Smooth muscle cell of trachea (primary cell): Measurements from ENCODE around the gene IDNK. TPM values are rescaled to one million over a fixed set of nuclear protein-coding genes. Genes with fewer than 3 reads are reported as not detected.

Source experiments
- total RNA-seq: library from RNA; depleted of rRNA; stranded (reverse); fragments of >200 nt; gene quantifications from 2 replicates; pipeline ENCODE4 v1.2.1, GENCODE V29; 2014

Gene IDNK
- 4.8 and 12.4 TPM in 2 replicates for total RNA-seq

DNA sequence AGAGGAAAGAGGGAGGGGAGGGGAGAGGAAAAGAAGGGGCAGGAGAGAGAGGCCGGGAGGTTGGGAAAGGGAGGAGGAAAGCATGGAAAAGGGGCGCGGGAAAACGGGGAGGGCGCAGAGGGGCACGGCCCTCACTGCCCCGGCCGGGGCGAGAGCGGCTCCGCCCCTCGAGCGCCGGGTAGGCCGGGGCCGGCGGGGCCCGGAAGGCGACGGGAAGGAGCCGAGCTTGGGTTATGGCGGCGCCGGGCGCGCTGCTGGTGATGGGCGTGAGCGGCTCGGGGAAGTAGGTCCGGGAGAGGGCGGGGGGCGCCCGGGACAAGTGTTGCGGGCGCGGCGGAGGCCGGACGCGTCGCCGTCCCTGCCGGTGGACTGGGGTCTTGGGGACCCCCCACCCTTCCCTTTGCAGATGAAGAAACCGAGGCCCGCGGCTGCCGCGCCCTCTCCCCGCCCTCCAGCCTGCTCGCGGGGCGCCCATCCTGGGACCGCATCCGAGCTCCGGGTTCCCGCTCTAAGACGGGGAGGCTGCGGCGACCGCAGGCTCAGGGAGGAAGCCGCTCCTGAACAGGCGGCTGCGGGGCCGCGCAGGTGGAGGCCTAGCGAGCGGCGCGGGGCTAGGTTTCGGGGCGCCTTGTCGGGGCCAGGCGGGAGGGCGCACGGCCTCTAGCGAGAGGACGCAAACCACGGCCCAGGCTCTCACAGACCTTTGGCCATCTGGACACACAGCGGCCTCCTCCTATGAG lies at the start of gene IDNK:
Gene IDNK, plus strand, starts transcription at position 205 of the 740 bp plus-strand sequence. Its CDS starts 29 bp downstream, at position 234.

Other genes starting within 250 kb of the IDNK start
- gene FRMD3, start 84.7 kb upstream of the IDNK start, total RNA-seq = 0.44 and 1.2 TPM in 2 replicates
- 110 and 111 TPM in 2 replicates for gene UBQLN1, start 84.8 kb downstream of the IDNK start, total RNA-seq
- gene GKAP1, start 194.6 kb downstream of the IDNK start, total RNA-seq = 0.66 and 1.0 TPM in 2 replicates